NCI-H526 treated with DMSO at 0.1 percent for 48 hours (cell line): Measurements from ENCODE around the gene SHROOM2.

Source experiments
- DNase-seq: peaks from one replicate; lab custom pipeline; 2025; lab: John Stamatoyannopoulos, UW

The SHROOM2 gene

DNA sequence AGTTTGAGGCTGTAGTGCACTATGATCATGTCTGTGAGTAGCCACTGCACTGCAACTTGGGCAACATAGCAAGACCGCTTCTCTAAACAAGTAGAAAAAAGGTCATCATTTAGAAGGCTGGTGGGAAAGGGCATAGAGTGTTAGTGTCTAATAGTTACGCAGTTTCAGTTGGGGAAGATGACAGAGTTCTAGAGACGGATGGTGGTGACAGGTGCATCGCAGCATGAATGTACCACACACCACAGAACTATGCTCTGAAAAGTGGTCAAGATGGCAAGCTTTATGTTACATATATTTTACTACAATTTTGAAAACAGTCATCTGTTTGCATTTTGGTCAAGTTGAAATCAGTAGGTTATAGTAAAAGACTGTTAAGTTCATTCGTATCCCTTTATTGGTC lies 157.2 kb downstream of the SHROOM2 start:
- no peak for DNase-seq

DNA sequence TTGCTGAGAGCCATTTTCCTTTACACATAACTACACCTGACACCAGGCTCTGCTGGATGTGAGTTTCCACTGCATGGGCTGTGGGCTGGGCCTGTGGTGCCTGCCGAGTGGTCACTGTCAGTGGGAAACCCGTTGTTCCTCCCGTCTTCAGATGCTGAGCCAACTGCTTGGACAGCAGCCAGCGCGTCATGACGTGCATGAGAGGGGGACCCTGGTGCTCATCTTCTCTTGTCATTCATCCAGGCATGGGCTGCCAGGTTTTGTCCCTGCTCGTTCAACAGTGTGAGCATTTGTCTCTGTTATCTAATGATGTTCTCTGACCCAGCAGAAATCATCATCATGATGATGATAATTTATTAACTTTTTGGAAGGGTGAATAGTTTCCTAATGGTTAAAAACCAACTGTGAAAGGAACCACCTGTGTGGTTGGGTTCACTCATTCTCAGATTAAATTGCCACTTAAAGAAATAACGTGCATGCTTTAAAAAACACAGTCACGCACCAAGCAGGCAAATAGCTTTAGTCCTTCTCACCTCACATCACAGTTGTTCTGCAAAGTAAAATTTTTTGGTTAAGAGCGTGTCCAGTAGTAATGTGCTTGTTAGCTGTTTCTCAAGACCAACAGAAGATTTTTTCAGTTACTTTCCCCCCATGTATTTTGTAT lies 161.0 kb downstream of the SHROOM2 start:
- no peak for DNase-seq

DNA sequence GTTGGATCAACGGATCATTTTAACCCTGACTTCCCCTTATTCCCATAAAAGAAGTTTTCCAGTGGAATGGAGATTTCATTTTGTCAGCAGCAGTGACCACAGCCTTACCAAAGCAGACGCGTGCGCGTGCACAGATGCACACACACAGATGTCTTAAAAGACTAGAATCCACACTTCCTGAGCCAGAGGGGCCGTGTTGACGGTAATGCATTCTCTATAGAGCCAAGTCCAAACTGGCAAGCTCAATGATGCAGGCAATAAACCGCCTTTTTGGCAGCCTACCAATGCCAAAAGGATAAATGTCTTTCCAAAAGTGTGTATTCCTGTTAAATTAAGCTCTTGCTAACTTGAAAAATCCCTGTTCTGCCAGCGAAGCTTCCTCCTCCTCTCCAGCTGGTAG lies 162.2 kb downstream of the SHROOM2 start:
- no peak for DNase-seq

DNA sequence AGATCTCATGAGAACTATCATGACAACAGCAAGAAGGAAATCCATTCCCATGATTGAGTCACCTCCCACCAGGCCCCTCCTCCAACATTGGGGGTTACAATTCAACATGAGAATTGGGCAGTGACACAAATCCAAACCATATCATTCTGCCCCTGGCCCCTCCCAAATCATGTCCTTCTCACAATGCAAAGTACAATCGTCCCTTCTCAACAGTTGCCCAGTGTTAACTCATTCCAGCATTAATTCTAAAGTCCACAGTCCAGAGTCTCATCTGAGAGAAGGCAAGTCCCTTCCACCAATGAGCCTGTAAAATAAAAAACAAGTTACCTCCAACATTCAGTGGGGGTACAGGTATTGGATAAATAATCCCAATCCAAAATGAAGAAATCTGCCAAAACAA lies 166.1 kb downstream of the SHROOM2 start:
- DNase-seq, result no peak

DNA sequence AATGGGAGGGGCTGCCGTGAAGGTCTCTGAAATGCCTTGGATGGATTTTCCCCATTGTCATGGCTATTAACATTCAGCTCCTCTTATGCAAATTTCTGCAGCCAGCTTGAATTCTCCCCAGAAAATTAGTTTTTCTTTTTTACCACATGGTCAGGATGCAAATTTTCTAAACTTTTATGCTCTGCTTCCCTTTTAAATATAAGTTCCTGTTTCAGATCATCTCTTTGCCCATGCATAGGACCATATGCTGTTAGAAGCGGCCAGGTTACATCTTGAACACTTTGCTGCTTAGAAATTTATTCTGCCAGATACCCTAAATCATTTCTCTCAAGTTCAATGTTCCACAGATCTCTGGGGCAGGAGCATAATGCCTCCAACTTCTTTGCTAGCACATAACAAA lies 167.2 kb downstream of the SHROOM2 start:
- DNase-seq, result no peak

DNA sequence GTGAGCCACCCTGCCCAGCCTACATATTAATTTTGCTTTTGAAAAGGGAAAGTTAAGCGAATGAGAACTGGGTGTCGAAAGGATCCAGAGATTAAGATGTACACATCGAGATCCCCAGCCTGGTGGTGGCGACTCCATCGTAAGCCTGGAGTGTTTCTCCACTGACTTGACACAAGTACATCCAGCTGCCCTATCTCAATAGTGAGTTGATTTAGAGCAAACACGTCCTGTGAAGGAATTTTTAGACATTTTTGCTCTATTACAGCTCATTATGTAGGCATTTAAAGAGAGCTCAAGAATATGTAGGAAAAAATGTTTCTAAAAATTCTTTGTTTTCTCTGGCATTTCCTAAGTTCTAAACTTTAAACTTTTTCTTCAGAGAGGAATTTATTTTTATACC lies 169.3 kb downstream of the SHROOM2 start:
- DNase-seq, result no peak

DNA sequence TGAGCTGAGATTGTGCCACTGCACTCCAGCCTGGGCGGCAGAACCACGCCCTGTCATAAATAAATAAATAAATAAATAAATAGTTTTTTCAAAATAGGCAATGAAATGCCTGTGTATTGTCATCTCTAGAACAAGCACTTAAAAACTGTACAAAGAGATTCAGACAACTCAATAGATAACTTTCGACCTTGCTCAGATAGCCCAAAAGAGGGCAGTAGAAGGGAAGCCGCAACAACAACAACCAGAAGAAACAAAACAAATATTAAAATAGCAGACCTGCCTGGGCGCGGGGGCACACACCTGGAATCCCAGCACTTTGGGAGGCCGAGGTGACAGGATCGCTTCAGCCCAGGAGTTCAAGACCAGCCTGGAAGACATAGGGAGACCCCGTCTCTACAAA lies 171.5 kb downstream of the SHROOM2 start:
- DNase-seq, result no peak

DNA sequence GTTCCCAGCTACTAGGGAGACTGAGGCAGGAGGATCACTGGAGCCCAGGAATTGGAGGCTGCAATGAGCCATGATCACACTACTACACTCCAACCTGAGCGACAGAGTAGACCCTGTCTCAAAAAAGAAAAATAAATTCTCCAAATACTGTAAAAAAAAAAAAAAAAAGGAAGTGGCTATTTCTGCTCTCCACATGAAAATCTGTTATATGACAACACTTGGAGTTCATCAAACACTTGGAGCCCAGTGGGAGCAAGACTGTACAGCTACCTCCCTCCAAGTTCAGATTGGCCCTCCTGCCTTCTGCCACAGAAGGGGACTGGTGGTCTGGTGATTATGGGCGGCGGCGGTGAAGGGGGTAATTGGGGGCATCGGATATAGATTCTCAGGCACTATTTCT lies 172.0 kb downstream of the SHROOM2 start:
- no peak for DNase-seq

DNA sequence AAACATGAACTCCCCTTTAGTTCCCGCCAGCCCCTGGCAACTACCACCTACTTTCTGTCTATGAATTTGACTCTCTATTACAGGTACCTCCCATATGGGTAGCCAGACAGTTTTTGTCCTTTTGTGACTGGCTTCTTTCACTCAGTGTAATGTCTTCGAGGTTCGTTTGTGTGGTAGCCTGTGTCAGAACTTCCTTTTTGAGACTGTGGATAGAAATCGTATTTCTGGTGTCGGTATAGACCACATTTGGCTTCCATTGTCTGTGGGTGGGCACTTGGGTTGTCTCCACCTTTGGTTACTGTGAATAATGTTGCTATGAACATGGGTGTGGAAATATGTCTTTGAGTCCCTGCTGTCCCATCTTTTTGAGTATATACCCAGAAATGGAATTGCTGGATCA lies 175.5 kb downstream of the SHROOM2 start:
- no peak for DNase-seq

DNA sequence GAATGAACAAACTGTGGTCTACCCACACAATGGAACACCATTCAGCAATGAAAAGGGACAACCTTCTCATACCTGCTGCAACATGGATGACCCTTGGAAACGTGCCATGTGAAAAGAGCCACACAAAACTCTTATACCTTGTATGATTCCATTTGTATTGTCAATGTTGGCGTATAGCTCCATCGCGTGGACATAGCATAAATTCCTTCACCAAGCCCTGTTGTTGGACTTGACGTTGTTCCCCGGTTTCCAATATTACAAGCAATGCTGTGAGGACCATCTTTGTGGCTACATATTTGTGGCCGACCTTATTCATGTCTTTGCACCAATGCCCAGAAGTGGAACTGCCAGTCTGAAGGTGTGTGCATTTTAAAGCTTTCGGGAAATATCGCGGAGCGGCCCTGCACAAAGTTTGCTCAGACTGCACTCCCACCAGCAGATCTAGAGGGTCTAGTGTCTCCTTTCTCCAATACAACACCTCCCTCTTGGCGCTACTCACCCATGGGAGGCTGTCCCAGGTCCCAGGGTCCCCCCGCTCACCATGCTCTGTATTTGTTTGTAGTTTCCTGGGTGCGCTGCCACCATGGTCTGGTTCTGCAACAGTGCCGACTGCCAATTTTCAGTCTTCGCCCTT lies 180.7 kb downstream of the SHROOM2 start, which contains the start of gene CLDN34:
TSS of gene CLDN34 (plus strand) at position 584 of the 634 bp plus-strand sequence. CDS start at position 584, 0 bp downstream.
- no peak for DNase-seq

DNA sequence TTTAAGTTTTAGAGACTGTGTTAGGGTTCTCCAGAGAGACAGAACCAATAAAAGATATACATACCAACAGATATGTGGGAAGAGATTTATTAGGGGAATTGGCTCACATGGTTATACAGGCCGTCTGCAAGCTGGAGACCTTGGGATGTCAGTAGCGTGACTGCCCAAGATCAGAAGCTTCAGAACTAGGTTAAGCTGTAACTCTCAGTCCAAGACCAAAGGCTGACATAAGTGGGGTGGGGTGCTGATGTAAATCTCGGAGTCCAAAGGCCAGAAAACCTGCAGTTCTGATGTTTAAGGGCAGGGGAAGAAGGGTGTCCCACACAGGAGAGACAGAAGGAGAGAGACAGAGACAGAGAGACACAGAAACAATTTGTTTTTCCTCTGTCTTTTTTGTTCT lies 191.4 kb downstream of the SHROOM2 start:
- DNase-seq, result no peak

DNA sequence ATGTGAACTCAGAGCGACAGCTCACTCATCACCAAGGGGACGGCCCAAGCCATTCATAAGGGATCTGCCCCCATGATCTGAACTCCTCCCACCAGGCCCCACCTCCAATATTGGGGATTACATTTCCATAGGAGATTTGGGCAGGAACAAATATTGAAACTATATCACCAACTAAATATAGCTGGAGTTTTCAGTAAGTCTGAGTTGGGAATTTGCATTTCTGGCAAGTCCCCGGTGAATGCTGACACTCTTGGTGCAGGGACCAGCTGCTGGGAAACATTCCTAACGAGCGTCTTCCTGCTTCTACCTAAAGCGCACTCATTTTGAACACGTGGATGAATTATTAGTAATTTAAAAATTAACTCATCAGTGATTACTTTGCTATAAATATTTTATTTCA lies 194.2 kb downstream of the SHROOM2 start:
- no peak for DNase-seq

DNA sequence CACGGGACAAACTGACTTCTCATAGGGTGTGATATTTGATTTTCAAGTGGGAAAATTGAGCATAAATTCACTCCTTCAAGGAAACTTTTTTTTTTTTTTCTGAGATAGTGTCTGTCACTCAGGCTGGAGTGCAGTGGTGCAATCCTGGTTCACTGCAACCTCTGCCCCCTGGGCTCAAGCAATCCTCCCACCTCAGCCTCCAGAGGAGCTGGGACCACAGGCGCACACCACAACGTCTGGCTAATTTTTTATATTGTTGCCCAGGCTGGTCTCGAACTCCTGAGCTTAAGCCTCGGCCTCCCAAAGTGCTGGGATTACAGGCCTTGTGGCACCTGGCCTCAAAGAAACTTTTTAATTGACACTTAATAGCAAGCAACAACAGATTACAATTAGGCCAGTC lies 194.7 kb downstream of the SHROOM2 start:
- no peak for DNase-seq

DNA sequence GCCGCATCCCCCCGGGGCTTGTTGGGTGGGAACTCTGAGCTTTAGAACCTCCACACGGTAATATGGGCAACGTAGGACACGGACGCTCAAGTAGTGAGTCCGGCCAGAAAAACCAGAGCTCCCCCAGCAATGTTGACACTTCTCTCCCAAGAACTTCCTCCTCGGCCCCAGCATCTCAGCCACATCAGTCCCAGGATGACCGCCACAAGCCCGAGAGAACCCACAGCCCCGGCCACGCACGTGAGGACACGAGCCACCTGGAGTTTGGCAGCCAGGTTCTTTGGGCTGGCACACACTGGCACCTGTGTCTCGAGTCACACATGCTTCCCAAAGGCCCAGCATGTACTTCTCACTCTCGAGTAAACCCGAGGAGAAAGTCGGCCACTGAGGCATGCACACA lies 197.2 kb downstream of the SHROOM2 start:
- no peak for DNase-seq

DNA sequence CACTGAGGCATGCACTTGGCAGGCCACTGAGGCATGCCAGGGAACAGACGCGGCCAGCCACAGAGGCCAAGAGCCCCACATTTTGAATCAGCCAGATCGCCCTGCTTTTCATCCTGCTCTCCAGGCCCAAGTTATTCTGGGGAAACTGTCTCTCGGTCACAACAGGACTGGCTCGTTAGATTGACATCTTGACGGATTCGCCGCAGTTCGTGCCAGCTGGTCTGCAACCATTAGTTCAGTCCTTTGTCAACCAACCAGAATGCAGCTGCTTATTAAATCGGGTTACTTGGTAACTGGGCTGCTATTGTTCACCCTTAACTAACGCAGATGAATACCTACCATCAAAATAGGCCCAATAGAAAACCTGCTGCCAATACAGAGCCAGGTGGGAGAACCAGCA lies 197.6 kb downstream of the SHROOM2 start:
- no peak for DNase-seq

DNA sequence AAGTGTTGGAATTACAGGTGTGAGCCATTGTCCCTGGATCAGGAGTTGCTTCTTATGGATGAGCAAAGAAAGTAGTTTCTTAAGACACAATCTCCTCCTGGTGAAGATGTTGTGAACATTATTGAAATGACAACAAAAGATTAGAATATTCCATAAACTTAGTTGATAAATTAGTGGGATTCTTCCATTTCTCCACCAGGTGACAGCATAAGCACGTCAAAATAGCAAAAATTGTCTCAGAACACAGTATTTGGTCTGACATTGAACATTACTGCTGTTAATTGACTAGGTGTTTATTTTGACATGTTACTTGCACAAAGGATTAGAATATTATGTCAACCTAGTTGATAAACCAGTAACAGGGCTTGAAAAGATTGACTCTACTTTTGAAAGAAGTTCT lies 202.5 kb downstream of the SHROOM2 start:
- DNase-seq, result no peak

DNA sequence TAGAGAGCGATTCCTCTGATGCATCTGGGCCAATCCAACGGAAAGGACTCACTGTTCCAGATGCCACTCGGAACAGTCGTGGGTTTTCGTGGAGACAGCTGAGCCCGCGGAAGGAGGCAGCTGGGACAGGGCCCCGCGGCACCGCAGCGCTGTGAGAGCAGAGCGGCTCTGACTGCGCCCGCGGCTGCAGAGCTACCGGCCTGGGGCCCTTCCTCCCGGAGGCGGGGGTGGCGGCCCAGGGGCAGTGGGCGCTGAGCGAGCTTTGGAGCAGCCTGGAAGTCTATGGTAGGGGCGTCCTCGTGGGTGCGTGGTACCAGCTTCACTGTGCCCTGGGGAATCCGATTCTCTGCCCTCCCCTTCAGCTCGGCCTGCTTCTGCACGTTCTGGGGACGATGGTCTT lies 205.8 kb downstream of the SHROOM2 start:
- no peak for DNase-seq

DNA sequence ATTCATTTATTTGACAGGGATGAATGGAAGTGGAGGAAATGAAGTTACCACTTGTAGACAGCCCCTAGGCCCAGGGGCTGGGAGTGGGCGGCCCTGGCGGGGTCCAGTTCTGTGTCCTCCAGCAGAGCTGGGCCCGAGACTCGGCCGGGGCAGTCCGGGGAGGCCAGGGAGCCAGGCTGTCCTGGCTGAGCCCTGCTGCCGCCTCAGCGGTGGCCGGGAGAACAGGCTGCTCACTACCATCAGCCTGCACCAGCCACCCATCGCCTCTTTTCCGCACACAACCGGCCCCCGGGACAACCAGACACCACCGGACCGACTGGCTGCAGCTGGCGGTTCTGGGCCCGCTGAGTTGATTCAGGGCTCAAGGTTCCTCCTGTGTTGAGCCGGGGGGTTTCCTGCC lies 206.5 kb downstream of the SHROOM2 start:
- no peak for DNase-seq

DNA sequence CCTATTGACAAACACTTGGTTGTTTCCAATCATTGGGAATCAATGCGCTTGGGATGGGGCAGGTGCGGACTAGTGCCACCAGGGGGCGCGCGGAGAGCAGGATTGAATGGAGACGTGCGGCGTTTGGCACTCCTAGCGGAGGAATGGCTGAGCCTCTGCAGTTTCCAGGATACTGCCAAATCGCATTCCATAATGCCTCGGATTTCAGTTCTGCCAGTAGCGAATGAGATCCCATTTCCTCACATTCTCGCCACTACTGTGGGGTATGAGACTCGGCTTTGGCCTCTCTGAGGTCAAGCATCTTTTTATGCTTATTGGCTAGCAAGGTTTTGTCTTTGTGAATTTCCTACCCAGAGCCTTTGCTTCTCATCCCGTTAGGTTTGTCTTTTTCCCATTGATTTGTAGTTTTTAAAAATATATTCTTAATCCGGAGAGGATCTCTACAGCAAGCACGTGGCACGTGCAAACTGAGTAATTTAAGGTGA lies 209.7 kb downstream of the SHROOM2 start:
- DNase-seq, result peak; percentile 74

DNA sequence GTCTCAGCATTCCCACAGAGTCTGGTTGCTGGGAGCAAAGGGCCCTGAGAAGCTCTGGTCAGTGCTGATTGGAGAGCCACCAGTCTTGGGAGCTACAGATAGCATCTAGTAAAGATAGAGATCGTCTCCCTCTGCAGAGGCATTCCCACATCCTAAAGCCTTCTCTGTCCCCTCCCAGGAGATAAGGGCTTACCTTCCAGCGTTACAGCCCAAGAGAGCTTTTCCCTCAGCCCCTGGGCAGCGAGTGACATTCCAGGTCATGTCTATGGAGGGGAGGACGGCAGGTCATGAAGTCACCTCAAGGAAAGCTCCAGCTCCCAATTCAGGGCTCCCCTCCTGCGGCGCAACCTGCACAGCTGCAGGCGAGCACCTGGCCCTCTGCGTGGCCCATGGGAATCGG lies 210.8 kb downstream of the SHROOM2 start:
- DNase-seq, result no peak

DNA sequence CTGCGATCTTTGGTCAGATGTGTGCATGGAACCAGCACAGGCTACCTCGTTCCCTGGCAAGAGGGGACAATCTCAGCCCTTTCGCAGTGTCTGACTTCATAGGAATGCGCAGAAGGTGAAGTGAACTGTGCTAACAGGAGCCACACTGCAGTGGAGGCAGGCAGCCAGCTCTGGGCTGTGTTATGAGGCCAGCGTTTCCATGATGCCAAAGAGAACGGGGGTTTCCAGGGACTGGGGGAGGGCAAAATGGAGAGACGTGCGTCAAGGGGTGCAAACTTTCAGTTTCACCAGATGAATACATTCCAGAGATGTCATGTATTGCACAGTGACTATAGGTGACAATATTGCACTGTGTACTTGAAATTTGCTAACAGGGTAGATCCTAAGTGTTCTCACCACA lies 211.3 kb downstream of the SHROOM2 start:
- no peak for DNase-seq
